GM12875 (cell line): ENCODE data around the gene BCAS1.

ENCODE experiments used
- H3K4me3 ChIP-seq: one replicate; pipeline ENCODE4 v1.5.1; 2011; ENCODE audit warnings: low read depth, low read length, control low read depth
- TF ChIP-seq, protein P1 (sequence below): IDR thresholded peaks from 2 replicates; pipeline ENCODE4 v1.5.1; 2011; ENCODE audit warnings: low read depth, mild to moderate bottlenecking, control low read depth, inconsistent platforms, low read length, moderate library complexity, borderline replicate concordance; ENCODE audit not compliant: insufficient read depth

The BCAS1 gene

DNA sequence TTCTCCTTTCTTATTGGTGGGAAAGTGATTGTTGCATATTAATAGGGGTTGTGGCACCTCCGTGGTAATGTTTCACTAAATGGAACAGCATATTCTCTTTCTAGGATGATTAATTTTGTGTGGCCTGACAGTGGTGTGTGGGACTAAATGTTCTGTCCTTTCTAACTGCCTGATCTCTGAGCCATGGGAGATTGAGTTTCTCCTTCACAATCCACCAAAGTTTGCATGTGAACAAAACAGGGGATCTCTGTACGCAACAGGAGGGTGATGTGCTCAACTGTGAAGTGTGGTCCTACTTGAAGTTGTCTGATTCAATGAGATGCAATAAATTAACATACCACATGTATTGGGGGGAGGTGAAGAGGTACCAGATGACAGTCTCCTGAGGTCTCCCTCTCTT is 19.3 kb downstream of the BCAS1 start:
- H3K4me3 ChIP-seq = no peak overlapping the region
- TF ChIP-seq, protein P1, sequence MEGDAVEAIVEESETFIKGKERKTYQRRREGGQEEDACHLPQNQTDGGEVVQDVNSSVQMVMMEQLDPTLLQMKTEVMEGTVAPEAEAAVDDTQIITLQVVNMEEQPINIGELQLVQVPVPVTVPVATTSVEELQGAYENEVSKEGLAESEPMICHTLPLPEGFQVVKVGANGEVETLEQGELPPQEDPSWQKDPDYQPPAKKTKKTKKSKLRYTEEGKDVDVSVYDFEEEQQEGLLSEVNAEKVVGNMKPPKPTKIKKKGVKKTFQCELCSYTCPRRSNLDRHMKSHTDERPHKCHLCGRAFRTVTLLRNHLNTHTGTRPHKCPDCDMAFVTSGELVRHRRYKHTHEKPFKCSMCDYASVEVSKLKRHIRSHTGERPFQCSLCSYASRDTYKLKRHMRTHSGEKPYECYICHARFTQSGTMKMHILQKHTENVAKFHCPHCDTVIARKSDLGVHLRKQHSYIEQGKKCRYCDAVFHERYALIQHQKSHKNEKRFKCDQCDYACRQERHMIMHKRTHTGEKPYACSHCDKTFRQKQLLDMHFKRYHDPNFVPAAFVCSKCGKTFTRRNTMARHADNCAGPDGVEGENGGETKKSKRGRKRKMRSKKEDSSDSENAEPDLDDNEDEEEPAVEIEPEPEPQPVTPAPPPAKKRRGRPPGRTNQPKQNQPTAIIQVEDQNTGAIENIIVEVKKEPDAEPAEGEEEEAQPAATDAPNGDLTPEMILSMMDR = no peak

DNA sequence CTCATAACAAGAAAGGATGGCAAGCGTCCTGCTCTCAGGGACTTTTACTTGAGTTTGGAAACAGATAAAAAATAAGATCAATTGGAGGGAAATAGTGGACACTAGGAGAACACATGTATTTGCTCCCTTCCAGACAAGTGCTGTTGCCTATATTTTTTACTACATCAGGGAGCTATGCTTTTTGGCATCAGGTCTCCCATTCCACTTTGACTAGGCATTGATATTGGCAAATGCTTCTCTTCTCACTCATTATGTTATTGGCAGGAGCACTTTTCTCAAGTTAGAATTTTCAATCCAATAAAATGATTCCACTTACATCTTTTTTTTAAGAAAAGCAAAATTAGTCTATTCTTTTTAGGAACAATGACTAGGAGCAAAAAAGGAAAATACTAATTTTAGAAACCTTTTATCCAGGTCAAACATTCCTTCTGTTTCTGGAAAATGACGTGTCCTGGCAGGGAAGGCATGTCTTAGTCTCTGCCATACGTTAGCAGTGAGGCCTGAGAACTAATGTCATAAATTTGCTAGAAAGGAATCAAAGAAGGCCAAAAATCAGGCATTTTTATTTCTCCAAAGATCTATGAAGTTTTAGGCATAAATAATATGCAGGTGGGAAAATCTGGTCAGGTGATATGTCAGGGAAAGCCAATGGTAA is 21.4 kb downstream of the BCAS1 start:
- H3K4me3 ChIP-seq = no peak overlapping the region
- TF ChIP-seq, protein P1 = no peak

DNA sequence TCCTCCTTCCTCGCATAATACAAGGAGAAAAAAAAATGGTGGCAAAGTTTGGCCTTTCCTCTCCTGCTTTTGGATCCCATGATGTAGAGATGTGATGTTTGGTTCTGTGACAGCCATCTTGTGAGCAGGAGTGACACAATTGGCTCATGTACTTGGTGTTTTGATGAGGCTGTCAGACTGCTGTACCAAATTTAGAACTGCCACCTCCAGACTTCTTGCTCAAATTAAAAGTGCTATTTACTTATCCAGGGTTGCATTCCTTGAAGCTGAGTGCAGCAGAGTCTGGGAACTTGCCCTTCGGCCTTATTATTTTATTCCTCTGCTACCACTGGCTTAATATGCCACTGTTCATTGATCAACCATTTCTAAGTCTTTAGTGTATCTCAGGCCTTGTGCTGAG is 21.9 kb downstream of the BCAS1 start:
- H3K4me3 ChIP-seq = no peak overlapping the region
- TF ChIP-seq, protein P1 = no peak

DNA sequence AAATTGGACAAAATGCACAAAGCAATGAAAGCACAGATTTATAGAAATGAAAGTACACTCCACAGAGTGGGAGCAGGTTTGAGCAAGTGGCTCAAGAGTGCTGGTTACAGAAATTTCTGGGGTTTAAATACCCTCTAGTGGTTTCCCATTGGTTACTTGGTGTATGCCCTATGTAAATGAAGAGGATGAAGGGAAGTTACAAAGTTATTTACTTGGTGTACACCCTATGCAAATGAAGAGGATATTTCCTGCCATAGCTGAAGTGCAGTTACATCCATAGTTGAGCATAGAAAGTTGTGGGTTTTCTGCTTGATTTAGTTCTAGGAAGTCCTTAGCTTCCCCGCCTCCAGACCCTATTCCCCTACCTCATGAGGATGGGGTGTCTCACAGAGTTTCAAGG is 22.7 kb downstream of the BCAS1 start:
- TF ChIP-seq, protein P1 = no peak

DNA sequence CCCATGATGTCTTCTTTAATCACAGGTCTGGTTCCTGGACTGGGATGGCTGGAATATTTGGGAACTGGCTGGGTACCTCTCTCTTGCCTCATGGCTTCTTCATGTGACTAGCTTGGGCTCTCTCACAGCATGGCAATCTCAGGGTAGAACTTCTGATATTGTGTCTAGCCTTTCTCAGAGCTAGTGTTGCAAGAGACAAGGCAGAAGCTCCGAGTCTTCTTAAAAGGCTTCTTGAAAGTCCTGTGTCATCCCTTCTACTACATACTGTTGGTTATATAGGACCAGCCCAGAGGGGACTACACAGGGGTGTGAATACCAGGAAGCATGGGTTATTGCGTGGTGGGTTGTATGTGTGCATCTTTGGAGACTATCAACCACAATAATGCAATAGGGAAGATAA is 23.3 kb downstream of the BCAS1 start:
- TF ChIP-seq, protein P1 = no peak
- H3K4me3 ChIP-seq = no peak overlapping the region

More for the DNA sequence above, 22.7 kb downstream of the BCAS1 start:
- H3K4me3 ChIP-seq = no peak overlapping the region

DNA sequence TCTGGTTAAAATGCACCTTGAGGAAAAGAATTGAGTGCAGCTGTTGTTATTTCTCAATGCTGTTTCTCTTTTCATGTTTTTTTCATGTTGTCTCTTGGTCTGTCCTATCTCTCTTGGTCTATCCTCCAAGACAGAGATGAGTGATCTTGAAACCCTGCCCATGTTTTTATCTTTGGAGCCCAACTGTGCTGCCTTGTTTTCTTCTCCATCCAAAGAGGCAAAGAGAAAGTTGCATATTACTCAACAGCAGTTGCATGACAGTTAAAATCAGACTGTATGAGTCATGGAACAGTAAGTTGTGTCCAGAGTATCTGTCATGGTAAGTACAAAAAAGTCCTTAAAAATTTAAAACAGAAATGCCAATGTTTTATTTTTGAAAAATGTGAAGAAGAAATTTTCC is 26.2 kb downstream of the BCAS1 start:
- TF ChIP-seq, protein P1 = no peak
- H3K4me3 ChIP-seq = no peak overlapping the region
